Stimulated activated naive CD8-positive, alpha-beta T cell treated with anti-CD3 and anti-CD28 coated beads, Interleukin-15, amount 100 ng/mL, for 72 hours (primary cell): ENCODE measurements around the gene STX2.
A peak's percentile ranks its signal among the peaks of the same experiment; 100 is the strongest.
"Not testable (repeated sequence)": the region's sequence is repeated elsewhere in the genome, so short reads cannot be mapped to it uniquely, and the experiment has no call there.

ENCODE experiments used
- ATAC-seq: fragments of 150-1000 bp; cut with Tn5 transposase; 2 replicates; pipeline ENCODE4 v1.10.0; 2021; ENCODE audit warnings: mild to moderate bottlenecking, moderate library complexity
- DNase-seq, 2 donors: peaks; one replicate each; pipeline ENCODE4 v3.0.0; 2021 to 2022
- H3K27ac Mint-ChIP-seq, 2 donors: one replicate each; pipeline ENCODE4 v1.8.0; 2022; ENCODE audit warnings: mild to moderate bottlenecking in 2 of 2, mixed read lengths in 2 of 2, moderate library complexity in 2 of 2
- H3K27me3 Mint-ChIP-seq: one replicate; pipeline ENCODE4 v1.8.0; 2022; ENCODE audit warnings: mixed read lengths
- H3K4me1 Mint-ChIP-seq: one replicate; pipeline ENCODE4 v1.8.0; 2022; ENCODE audit warnings: mild to moderate bottlenecking, mixed read lengths
- H3K4me3 Mint-ChIP-seq, 2 donors: one replicate each; pipeline ENCODE4 v1.8.0; 2022; ENCODE audit warnings: mild to moderate bottlenecking in 2 of 2, mixed read lengths in 2 of 2, moderate library complexity in 1 of 2
- H3K9me3 Mint-ChIP-seq, 2 donors: one replicate each; pipeline ENCODE4 v1.8.0; 2022; ENCODE audit warnings: mixed read lengths in 2 of 2

The STX2 gene

DNA sequence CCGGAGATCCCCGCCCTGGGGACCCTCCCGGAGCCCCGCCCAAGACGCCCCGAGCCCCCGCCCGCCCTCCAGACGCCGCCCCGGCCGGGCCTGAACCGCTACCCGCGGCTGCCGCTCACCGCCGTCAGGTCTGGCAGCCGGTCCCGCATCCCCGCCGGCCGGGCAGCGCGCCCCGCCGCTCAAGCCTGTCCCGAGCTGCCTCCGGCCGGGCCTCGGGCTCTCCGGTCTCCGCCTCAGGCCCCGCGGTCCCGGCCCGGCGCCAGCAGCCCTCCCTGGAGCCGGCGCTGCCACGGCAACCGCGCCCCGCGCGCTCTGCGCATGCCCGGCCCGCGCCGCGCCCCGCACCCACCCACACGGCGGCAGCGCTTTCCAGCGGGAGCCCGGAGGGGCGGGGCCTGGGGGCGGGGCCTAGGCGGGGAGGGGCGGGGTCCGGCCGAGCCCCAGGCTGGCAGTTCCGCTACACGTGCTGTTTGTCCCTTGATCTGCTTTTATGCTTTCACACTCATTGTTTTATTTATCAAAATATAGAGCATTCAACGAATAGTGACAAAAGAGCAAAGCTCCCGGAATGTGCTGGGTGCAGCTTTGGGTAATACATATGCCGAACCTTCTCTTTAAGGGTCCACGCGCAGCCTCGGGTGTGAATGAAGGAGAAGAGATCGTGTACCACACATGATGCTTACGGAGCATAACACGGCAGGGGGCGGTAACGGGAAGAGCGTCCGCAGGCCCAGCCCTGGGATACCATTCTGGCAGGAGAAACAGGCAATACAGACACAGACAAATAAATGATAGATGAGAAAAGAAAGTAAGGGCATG is at the start of gene STX2:
TSS of gene STX2 (minus strand) at position 300 of the 819 bp plus-strand sequence. CDS start at position 149, 151 bp downstream.
- H3K4me1 Mint-ChIP-seq, result peaks cover 42% of the 10 kb centered on the region

DNA sequence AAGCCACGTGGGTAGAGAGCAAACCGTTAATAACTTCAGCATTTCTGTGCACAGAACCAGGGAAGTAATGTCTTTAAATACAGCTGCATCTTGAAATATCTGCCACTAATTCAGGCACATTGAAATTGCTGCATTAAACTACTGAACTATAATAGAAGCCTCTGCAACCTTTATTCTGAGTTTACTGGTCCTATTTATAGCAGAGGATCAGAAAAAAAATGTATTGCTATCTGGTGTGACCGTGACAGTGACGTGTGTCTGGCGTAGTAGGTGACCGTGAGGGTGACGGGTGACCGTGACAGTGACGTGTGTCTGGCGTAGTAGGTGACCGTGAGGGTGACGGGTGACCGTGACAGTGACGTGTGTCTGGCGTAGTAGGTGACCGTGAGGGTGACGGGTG is 48.1 kb upstream of the STX2 start:
- not testable (repeated sequence) for DNase-seq, H3K27ac Mint-ChIP-seq, H3K27me3 Mint-ChIP-seq, ATAC-seq, H3K4me1 Mint-ChIP-seq, H3K4me3 Mint-ChIP-seq, H3K9me3 Mint-ChIP-seq

More for the DNA sequence above, at the start of gene STX2:
- Mint-ChIP-seq H3K27me3 (no peaks in the 10 kb centered on the region), H3K27ac (peak within 1 kb of the TSS; percentile 54 to 89), H3K4me3 (peak within 1 kb of the TSS; percentile 83 to 91), H3K9me3 (no peaks in the 10 kb centered on the region)
- DNase-seq (peak; percentile 84 to 90), ATAC-seq (peak; percentile 85)

DNA sequence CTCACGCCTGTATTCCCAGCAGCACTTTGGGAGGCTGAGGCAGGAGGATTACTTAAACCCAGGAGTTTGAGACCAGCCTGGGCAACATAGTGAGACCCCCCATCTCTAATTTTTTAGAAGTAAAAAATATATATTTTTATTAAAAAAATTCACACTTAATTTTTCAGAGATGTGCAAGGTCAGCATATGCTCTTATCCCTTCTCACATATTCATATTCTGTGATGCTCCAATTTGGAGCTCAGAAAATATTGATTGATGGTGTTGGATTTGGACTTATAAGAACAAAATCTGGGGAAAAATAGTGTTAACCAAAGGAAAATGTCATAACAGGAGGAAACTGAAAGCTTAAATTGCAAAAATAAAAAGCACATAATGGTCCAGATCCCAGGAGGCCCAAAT is 42.5 kb upstream of the STX2 start:
- no peak overlapping the region for H3K27ac Mint-ChIP-seq

DNA sequence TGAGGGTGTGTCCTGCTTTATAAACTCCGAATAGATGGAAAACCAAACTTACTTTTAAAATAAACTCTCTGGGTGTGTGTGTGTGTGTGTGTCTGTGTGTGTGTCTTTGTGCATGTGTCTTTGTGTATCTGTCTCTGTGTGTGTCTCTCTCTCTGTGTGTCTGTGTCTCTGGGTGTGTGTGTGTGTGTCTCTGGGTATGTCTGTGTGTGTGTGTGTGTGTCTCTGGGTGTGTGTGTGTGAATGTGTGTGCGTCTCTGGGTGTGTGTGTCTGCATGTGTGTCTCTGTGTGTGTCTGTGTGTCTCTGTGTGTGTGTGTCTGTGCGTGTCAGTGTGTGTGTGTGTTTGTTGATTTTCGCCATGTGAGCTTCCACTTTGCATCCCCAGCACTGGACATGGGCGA is 42.0 kb upstream of the STX2 start:
- H3K27ac Mint-ChIP-seq, result peak overlapping the region in 1 of 2 donors; percentile 88
- H3K27me3 Mint-ChIP-seq, result no peaks in the 10 kb centered on the region
- ATAC-seq, result peak; percentile 4
- no peaks in the 10 kb centered on the region for H3K9me3 Mint-ChIP-seq
- H3K4me3 Mint-ChIP-seq, result no peak overlapping the region
- no peak for DNase-seq
- H3K4me1 Mint-ChIP-seq, result peaks cover 51% of the 10 kb centered on the region

More for the DNA sequence above, 42.5 kb upstream of the STX2 start:
- DNase-seq (no peak), ATAC-seq (no peak)
- H3K27me3 Mint-ChIP-seq, result no peaks in the 10 kb centered on the region
- no peak overlapping the region for H3K4me3 Mint-ChIP-seq
- peaks cover 46% of the 10 kb centered on the region for H3K4me1 Mint-ChIP-seq
- H3K9me3 Mint-ChIP-seq, result no peaks in the 10 kb centered on the region

DNA sequence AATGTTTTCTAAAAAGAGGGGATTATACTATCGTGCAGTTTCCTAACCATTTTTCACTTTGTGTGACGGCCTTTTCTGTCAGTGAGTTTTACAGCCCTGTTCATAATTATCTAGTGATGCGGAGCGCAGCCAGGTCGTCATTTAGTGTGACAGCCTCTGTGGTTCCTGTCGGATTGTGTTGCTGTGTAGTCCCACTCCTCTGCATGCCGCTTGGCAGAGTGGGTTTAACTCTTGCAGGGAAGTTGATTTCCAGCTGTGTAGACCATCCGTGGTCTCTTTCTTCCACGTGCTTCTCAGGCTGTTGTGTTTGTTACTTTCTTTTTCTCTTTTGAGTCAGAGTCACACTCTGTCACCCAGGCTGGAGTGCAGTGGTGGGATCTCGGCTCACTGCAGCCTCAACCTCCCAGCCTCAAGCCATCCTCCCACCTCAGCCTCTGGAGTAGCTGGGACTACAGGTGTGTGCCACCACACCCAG is 41.4 kb upstream of the STX2 start:
- peak; percentile 87 for ATAC-seq
- Mint-ChIP-seq H3K4me1 (peaks cover 57% of the 10 kb centered on the region), H3K4me3 (peak overlapping the region; percentile 21 to 57), H3K9me3 (no peaks in the 10 kb centered on the region), H3K27me3 (no peaks in the 10 kb centered on the region), H3K27ac (peak overlapping the region in 1 of 2 donors; percentile 88)
- DNase-seq, result peak in 1 of 2 donors; percentile 28

DNA sequence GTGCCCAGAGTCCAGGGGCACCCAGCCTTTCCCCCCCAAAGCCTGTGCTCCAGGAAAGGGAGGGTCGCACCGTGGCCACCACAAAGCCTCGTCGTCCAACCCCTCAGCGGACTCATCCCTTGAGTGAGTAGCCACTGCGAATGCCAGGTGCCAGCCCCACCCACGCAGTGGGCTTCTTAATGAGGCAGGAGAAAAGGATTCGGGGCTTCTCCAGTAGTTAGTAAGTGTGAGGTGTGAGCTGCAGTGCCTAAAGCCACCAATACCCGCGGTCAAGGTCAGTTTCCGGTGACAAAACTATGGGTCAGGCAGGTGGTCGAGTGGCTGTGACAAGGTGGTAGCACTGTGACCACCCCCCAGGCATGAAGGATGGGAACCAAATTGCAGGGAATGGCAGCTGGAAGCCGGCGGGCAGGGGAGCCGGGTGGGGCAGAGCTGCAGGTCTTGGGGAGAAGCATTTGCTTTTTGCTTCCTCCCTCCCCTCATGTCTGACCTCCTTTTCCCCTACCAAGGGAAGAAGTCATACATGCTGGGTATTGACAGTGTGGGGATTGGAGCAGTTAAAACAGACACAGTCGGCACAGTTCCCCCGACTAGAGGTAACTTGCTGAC is 40.8 kb upstream of the STX2 start:
- no peaks in the 10 kb centered on the region for H3K9me3 Mint-ChIP-seq
- no peaks in the 10 kb centered on the region for H3K27me3 Mint-ChIP-seq
- peak; percentile 41 for ATAC-seq
- H3K4me1 Mint-ChIP-seq, result peaks cover 63% of the 10 kb centered on the region
- H3K4me3 Mint-ChIP-seq, result peak overlapping the region; percentile 21 to 57
- H3K27ac Mint-ChIP-seq, result peak overlapping the region in 1 of 2 donors; percentile 88
- peak in 1 of 2 donors; percentile 20 for DNase-seq

DNA sequence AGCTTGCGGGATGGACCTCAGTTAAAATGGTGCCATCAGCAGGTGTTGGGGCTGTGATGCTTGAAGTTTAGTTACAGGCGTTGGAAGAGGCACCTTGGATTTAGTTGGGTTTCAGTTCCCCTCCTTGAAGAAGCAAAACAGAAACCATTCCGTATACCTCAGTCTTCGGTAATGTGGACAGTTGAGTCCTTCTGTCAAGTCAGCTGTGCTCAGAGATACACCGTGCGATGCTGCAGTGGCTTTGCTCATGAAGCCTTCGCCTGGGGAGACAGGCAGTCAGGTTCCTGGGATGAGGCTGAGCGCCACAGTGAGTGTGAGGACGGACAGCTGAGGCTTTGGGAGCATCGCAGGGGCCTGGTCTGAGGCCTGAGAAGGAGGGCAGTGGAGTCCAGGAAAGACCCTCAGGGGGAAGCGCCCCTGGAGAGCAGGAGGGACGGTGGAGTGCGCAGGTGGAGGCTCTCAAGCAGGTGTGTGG is 40.2 kb upstream of the STX2 start:
- H3K27me3 Mint-ChIP-seq, result no peaks in the 10 kb centered on the region
- no peaks in the 10 kb centered on the region for H3K9me3 Mint-ChIP-seq
- DNase-seq, result no peak
- H3K4me3 Mint-ChIP-seq, result peak overlapping the region; percentile 47 to 57
- peaks cover 69% of the 10 kb centered on the region for H3K4me1 Mint-ChIP-seq
- H3K27ac Mint-ChIP-seq, result peak overlapping the region; percentile 5 to 56
- peak; percentile 33 for ATAC-seq

DNA sequence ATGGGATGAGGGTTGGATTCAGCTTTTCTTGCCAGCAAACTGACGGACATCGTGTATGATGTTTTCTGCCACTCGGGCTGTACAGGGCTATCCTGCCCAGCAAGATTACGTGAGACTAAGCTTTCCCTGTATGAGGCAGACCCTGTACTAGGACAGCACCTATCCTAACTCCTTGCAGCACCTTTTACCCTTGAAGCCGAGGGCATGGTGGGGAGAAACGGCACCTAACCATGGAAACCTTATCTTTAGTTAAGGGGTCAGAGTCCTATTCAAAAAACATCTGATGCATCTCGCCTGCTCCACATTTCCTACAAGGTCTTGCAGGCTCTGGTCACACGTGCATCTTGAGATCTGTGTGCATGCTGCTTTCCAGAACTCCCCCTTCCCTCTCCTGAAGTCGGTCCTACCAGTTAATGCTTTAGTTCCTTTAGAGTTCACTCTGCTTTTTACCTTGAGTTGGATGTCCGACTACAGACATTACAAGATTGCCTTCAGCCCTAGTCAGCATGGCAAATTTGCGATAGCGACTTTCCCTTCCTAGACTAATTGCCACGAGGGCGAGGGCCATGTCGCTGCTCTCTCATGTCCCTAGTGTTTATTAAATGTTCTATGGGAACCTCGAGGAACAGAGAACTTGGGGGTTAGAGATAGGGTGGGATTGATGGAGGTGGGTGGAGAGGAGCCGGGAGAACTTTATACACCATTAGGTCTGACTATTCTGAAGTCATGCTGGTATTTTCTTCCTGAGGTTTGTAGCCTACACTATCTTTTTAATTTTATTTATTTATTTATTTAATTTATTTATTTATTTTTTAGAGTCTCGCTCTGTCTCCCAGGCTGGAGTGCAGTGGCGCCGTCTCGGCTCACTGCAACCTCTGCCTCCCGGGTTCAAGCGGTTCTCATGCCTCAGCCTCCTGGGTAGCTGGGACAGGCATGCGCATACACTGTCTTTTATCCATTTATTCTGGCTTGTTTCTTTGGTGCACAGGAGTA is 39.4 kb upstream of the STX2 start:
- H3K27me3 Mint-ChIP-seq, result no peaks in the 10 kb centered on the region
- H3K4me3 Mint-ChIP-seq, result peak overlapping the region in 1 of 2 donors; percentile 36
- no peak overlapping the region for H3K27ac Mint-ChIP-seq

DNA sequence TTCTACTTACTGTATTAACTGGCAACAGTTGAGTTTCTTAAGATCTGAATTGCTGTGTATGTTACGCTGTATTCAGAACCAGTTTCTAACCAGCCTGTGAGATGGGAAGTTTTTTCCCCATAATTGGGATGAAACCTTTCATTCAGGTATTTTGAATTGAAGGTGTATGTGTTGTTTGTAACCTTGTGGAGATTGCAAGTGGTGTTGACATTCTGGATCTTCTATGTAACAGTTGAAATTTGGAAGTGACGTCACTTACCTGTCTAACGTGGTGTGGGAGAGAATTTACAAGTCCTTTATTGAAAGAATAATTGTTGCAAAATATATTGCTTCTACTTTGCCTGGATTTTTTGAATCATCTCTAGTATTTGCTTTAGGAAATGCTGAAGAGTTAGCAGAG is 38.3 kb upstream of the STX2 start:
- no peak for DNase-seq
- Mint-ChIP-seq H3K4me1 (peaks cover 82% of the 10 kb centered on the region), H3K4me3 (no peak overlapping the region)

More for the DNA sequence above, 39.4 kb upstream of the STX2 start:
- Mint-ChIP-seq H3K9me3 (no peaks in the 10 kb centered on the region), H3K4me1 (peaks cover 75% of the 10 kb centered on the region)
- ATAC-seq, result no peak
- no peak for DNase-seq

DNA sequence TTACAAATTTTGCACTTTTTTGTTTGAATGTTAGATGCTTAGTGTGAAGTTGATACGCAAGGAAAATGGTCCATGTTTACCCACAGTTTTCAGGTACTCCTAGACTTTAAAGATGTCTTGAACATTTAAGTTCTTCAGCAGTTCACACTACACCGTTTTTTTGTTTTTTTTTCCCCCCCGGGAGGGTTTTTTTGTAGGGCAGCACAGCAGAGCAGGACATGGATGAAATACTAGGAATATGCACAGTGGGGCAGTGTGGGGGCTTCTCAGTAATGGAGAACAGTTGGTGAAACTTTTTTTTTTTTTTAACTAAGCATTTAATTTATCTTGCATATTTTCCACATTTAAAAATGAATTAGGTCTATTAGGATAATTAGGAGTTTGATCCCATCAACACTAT is 37.7 kb upstream of the STX2 start:
- ATAC-seq (no peak), DNase-seq (no peak)
- no peak overlapping the region for H3K4me3 Mint-ChIP-seq
- H3K27ac Mint-ChIP-seq, result peak overlapping the region in 1 of 2 donors; percentile 93
- peaks cover 82% of the 10 kb centered on the region for H3K4me1 Mint-ChIP-seq
- H3K27me3 Mint-ChIP-seq, result no peaks in the 10 kb centered on the region
- no peaks in the 10 kb centered on the region for H3K9me3 Mint-ChIP-seq

More for the DNA sequence above, 38.3 kb upstream of the STX2 start:
- Mint-ChIP-seq H3K27me3 (no peaks in the 10 kb centered on the region), H3K27ac (no peak overlapping the region), H3K9me3 (no peaks in the 10 kb centered on the region)
- ATAC-seq, result no peak

DNA sequence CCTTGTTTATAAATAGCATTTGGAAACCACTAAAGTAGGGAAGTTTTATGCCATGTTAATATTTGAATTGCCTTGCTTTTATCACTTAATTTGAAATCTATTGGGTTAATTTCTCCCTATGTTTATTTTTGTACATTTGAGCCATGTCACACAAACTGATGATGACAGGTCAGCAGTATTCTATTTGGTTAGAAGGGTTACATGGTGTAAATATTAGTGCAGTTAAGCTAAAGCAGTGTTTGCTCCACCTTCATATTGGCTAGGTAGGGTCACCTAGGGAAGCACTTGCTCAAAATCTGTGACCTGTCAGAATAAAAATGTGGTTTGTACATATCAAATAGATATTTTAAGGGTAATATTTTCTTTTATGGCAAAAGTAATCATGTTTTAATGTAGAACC is 37.2 kb upstream of the STX2 start:
- Mint-ChIP-seq H3K4me1 (peaks cover 84% of the 10 kb centered on the region), H3K4me3 (no peak overlapping the region), H3K27me3 (no peaks in the 10 kb centered on the region), H3K9me3 (no peaks in the 10 kb centered on the region), H3K27ac (no peak overlapping the region)
- no peak for ATAC-seq
- DNase-seq, result no peak

DNA sequence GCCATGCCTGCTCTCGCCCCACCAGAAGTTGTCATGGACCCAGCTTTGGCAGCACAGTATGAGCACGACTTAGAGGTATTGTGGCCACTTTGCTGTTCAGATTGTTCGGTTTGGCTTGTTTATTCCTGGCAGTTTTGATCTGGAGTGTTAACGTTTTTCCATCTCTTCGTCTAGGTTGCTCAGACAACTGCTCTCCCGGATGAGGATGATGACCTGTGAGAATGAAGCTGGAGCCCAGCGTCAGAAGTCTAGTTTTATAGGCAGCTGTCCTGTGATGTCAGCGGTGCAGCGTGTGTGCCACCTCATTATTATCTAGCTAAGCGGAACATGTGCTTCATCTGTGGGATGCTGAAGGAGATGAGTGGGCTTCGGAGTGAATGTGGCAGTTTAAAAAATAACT is 36.7 kb upstream of the STX2 start:
- H3K27me3 Mint-ChIP-seq, DNase-seq, ATAC-seq, H3K9me3 Mint-ChIP-seq: not testable (repeated sequence)
- Mint-ChIP-seq H3K4me1 (peaks cover 84% of the 10 kb centered on the region), H3K4me3 (peak overlapping the region in 1 of 2 donors; percentile 70), H3K27ac (peak overlapping the region in 1 of 2 donors; percentile 82)

DNA sequence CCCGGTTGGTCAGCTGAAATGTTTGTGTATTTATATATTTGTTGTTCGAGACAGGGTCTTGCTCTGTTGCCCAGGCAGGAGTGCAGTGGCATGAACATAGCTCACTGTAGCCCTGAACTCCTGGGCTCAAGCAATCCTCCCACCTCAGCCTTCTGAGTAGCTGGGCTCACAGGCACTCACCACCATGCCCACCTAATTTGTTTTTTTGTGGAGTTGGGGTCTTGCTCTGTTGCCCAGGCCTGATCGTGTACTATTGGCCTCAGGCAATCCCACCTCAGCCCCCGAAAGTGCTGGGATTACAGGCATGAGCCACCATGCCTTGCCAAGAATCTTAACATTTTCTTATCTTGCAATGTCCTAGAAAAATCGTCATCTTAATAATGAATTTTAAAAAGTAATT is 36.1 kb upstream of the STX2 start:
- peaks cover 84% of the 10 kb centered on the region for H3K4me1 Mint-ChIP-seq
- H3K4me3 Mint-ChIP-seq, result peak overlapping the region; percentile 91 to 94
- H3K27me3 Mint-ChIP-seq, result no peaks in the 10 kb centered on the region
- H3K9me3 Mint-ChIP-seq, result no peaks in the 10 kb centered on the region
- no peak overlapping the region for H3K27ac Mint-ChIP-seq
- DNase-seq, result no peak
- no peak for ATAC-seq

DNA sequence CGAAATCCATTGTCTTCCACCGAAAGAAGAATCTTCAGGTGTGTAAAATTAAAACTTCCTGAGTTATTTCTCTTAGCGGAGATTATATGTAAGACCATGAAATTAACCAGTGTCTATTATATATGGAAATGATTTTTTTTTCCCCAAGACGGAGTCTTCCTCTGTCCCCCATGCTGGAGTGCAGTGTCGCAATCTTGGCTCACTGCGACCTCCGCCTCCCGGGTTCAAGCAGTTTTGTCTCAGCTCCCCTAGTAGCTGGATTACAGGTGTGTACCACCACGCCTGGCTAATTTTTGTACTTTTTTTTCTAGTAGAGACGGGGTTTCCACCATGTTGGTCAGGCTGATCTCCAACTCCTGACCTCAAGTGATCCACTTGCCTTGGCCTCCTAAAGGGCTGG is 35.6 kb upstream of the STX2 start:
- Mint-ChIP-seq H3K4me1 (peaks cover 84% of the 10 kb centered on the region), H3K27ac (peak overlapping the region in 1 of 2 donors; percentile 65), H3K27me3 (no peaks in the 10 kb centered on the region), H3K4me3 (peak overlapping the region; percentile 91 to 94), H3K9me3 (no peaks in the 10 kb centered on the region)
- ATAC-seq (no peak), DNase-seq (no peak)

DNA sequence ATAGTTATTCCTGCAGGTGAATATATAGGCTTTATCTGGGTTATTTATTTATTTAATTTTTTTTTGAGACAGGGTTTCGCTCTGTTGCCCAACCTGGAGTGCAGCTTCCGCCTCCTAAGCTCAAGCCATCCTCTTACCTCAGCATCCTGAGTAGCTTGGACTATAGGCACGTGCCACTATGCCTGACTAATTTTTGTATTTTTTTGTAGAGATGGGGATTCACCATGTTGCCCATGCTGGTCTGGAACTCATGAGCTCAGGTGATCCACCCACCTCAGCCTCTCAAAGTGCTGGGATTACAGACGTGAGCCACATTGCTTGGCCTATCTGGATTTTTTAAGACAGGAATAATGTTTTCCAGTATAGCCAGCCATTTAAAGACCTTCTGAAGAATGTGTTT is 34.8 kb upstream of the STX2 start:
- DNase-seq (peak in 1 of 2 donors; percentile 36), ATAC-seq (no peak)
- Mint-ChIP-seq H3K4me3 (peak overlapping the region; percentile 91 to 94), H3K27me3 (no peaks in the 10 kb centered on the region), H3K4me1 (peaks cover 83% of the 10 kb centered on the region), H3K9me3 (no peaks in the 10 kb centered on the region), H3K27ac (peak overlapping the region; percentile 65 to 82)
